Gastrocnemius medialis (tissue), 4 donors: ENCODE measurements around the gene SIK3. TPM values are rescaled to one million over a fixed set of nuclear protein-coding genes. Genes with fewer than 3 reads are reported as not detected.

Experiments used
- ATAC-seq, 2 donors: fragments of 150-250 bp; one replicate each; pipeline ENCODE4 v1.9.1; 2016
- DNase-seq, 2 donors: peaks; one replicate each; pipeline ENCODE4 v3.0.0-alpha.2; 2019
- H3K27ac ChIP-seq, 4 donors: fragments of 200-600 bp; sonication (generic); 1 replicate in 1 of 4; 2 replicates in 3 of 4; pipeline ENCODE4 v1.5.1; 2016 to 2018; ENCODE audit warnings: mild to moderate bottlenecking in 2 of 4, moderate library complexity in 1 of 4
- H3K27me3 ChIP-seq, 3 donors: fragments of 200-600 bp; sonication (generic) in 2 of 3; 1 replicate in 1 of 3; 2 replicates in 2 of 3; pipeline versions ENCODE4 v1.5.1 to v1.6.0; 2016 to 2019; ENCODE audit warnings: mild to moderate bottlenecking in 1 of 3, moderate library complexity in 1 of 3
- H3K36me3 ChIP-seq, 2 donors: fragments of 200-600 bp; sonication (generic) in 1 of 2; one replicate each; pipeline ENCODE4 v1.5.1; 2017 to 2018
- H3K4me1 ChIP-seq, 2 donors: fragments of 200-600 bp; sonication (generic) in 1 of 2; one replicate each; pipeline ENCODE4 v1.5.1; 2016 to 2017; ENCODE audit warnings: mild to moderate bottlenecking in 2 of 2
- H3K4me3 ChIP-seq, 4 donors: fragments of 200-600 bp; sonication (generic) in 3 of 4; 1 replicate in 1 of 4; 2 replicates in 3 of 4; pipeline ENCODE4 v1.5.1; 2016 to 2019; ENCODE audit warnings: mild to moderate bottlenecking in 2 of 4
- H3K9me3 ChIP-seq, 3 donors: fragments of 200-600 bp; sonication (generic) in 2 of 3; 1 replicate in 1 of 3; 2 replicates in 2 of 3; pipeline ENCODE4 v1.5.1; 2016 to 2019
- POLR2A ChIP-seq, 2 donors: fragments of 450-650 bp; IDR thresholded peaks; one replicate each; pipeline ENCODE4 v1.6.1; 2017; ENCODE audit warnings: antibody characterized with exemption in 2 of 2, mild to moderate bottlenecking in 2 of 2, moderate library complexity in 2 of 2
- in situ Hi-C, 4 donors: fragments of 200-750 bp; cut with MboI; loops; one replicate each; pipeline versions ENCODE4 v1.15.0 to v1.8.0; 2017; ENCODE audit warnings: low sequenced_read_pairs in 4 of 4
- intact Hi-C: fragments of 100-400 bp; cut with DNase I; formaldehyde crosslinking; loops from one replicate; pipeline ENCODE4 v1.15.1; 2023; ENCODE audit warnings: low total_unique reads
- total RNA-seq, 4 donors: library from RNA; depleted of rRNA; stranded (reverse); fragments of >200 nt; gene quantifications; one replicate each; pipeline versions ENCODE4 v1.1.0 to v1.2.3, GENCODE V29; 2016
- TF ChIP-seq, protein P1 (sequence below), 5 experiments: fragments of 450-650 bp in 3 of 5; fragments of 200-600 bp in 2 of 5; sonication (generic) in 2 of 5; IDR thresholded peaks in 4 of 5; conservative IDR thresholded peaks in 1 of 5; 1 replicate in 4 of 5; 2 replicates in 1 of 5; pipeline ENCODE4 v1.5.1; 2016 to 2019; ENCODE audit warnings: antibody characterized with exemption in 5 of 5, mild to moderate bottlenecking in 3 of 5, moderate library complexity in 3 of 5

Gene SIK3
- total RNA-seq, 4 donors from 2014 or later: 34.4 to 42.4 (median 37.2) TPM

- in situ Hi-C loops: no loop called here
- TF ChIP-seq, protein P1, sequence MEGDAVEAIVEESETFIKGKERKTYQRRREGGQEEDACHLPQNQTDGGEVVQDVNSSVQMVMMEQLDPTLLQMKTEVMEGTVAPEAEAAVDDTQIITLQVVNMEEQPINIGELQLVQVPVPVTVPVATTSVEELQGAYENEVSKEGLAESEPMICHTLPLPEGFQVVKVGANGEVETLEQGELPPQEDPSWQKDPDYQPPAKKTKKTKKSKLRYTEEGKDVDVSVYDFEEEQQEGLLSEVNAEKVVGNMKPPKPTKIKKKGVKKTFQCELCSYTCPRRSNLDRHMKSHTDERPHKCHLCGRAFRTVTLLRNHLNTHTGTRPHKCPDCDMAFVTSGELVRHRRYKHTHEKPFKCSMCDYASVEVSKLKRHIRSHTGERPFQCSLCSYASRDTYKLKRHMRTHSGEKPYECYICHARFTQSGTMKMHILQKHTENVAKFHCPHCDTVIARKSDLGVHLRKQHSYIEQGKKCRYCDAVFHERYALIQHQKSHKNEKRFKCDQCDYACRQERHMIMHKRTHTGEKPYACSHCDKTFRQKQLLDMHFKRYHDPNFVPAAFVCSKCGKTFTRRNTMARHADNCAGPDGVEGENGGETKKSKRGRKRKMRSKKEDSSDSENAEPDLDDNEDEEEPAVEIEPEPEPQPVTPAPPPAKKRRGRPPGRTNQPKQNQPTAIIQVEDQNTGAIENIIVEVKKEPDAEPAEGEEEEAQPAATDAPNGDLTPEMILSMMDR (IDR thresholded peaks at IDR 0.05 in 4 of 5, conservative IDR thresholded peaks at IDR 0.05 in 1 of 5): no peak
- no peak for TF ChIP-seq POLR2A (IDR thresholded peaks at IDR 0.05)
- Histone ChIP-seq H3K9me3 (no peaks in the 10 kb centered on the region), H3K4me3 (no peak overlapping the region), H3K27ac (no peak overlapping the region), H3K27me3 (no peaks in the 10 kb centered on the region), H3K4me1 (no peaks in the 10 kb centered on the region), H3K36me3 (peaks cover 0 to 9% of the 10 kb centered on the region in 2 donors)
- no peak for DNase-seq
- ATAC-seq: no peak
- intact Hi-C loops: no loop called here
Observed at GRCh38 chr11:116946414-116946813, 151.8 kb downstream of the SIK3 start.

- H3K4me3 ChIP-seq: no peak overlapping the region
- ATAC-seq: no peak
- no peak for DNase-seq
- in situ Hi-C loops (no loop called here), intact Hi-C loops (no loop called here)
- TF ChIP-seq, protein P1 (IDR thresholded peaks at IDR 0.05 in 4 of 5, conservative IDR thresholded peaks at IDR 0.05 in 1 of 5): no peak
- TF ChIP-seq POLR2A (IDR thresholded peaks at IDR 0.05): no peak
- H3K9me3 ChIP-seq: no peaks in the 10 kb centered on the region
- H3K4me1 ChIP-seq: no peaks in the 10 kb centered on the region
- H3K27ac ChIP-seq: no peak overlapping the region
- H3K27me3 ChIP-seq: no peaks in the 10 kb centered on the region
- peaks cover 0 to 3% of the 10 kb centered on the region in 2 donors for H3K36me3 ChIP-seq
Observed at GRCh38 chr11:116939499-116939898, 158.7 kb downstream of the SIK3 start.

DNA sequence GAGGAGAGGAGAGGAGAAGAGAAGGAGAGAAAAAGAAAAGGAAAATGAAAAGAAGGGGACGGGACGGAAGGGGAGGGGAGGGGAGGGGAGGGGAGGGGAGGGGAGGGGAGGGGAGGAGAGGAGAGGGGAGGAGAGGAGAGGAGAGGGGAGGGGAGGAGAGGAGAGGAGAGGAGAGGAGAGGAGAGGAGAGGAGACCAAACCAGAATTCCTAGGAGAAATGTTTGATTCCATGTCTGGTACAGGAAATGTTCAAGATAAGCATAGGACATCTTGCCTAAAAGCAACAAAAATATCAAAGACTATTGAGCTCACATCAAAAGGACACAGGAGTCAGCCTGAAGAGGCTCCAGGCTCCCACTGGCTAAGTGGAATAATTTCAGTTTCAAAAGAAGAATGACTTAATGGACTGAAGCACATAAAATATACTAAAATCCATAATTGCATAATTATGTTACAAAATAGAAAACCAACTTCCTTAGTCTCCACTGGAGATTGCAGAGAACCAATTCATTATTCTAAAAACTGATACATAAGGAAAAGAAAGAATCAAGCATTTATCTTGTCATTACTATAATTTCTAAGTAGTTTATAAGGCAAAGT is 159.7 kb downstream of the SIK3 start:
- Histone ChIP-seq H3K9me3 (no peaks in the 10 kb centered on the region), H3K27me3 (no peaks in the 10 kb centered on the region), H3K4me3 (no peak overlapping the region), H3K27ac (no peak overlapping the region), H3K4me1 (no peaks in the 10 kb centered on the region), H3K36me3 (peaks cover 0 to 3% of the 10 kb centered on the region in 2 donors)
- TF ChIP-seq POLR2A (IDR thresholded peaks at IDR 0.05): no peak
- TF ChIP-seq, protein P1 (IDR thresholded peaks at IDR 0.05 in 4 of 5, conservative IDR thresholded peaks at IDR 0.05 in 1 of 5): no peak
- in situ Hi-C loops (no loop called here), intact Hi-C loops (no loop called here)
- ATAC-seq: no peak
- no peak for DNase-seq

DNA sequence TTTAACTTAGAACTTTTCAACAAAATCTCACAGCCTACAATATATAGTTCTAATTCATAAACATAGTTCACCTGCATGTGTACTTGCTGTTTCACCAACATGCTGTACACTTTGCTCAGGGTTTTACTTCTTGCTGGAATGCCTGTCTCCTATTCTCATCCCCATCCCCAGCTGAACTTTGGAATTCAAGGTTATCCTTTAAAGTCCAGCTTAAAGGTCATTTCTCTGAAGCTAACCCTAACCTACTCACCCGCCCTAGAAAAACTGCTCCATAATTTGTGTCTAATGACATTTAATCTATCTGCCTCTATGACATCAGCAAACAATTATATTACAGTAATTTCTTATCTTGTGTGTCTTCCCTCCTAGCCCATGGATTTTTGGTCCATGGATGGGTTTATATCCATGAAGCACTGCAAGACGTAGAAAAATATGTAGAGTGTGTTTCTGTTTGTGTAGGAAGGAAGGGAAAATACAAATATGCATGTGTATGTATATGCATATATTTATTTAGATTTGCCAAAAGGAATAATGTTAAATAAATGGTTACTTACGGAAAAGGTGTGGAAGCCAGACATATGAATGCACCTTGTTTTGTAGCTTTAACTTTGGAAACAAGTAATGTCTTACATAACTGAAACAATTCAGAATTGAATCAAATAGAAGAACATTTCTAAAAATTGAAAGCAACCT is 161.3 kb downstream of the SIK3 start:
- ATAC-seq (no peak), DNase-seq (no peak)
- Histone ChIP-seq H3K4me3 (no peak overlapping the region), H3K27ac (no peak overlapping the region), H3K9me3 (no peaks in the 10 kb centered on the region), H3K36me3 (peaks cover 0 to 3% of the 10 kb centered on the region in 2 donors), H3K27me3 (no peaks in the 10 kb centered on the region), H3K4me1 (peaks cover 7 to 9% of the 10 kb centered on the region in 2 donors)
- intact Hi-C loops (no loop called here), in situ Hi-C loops (no loop called here)
- TF ChIP-seq, protein P1 (IDR thresholded peaks at IDR 0.05 in 4 of 5, conservative IDR thresholded peaks at IDR 0.05 in 1 of 5): no peak
- no peak for TF ChIP-seq POLR2A (IDR thresholded peaks at IDR 0.05)
